HG02973 (cell line): Measurements from ENCODE around the gene MRTFA.
"Not testable (repeated sequence)": the region's sequence is repeated elsewhere in the genome, so short reads cannot be mapped to it uniquely, and the experiment has no call there.

Source experiments
- ATAC-seq: cut with Tn5 transposase; IDR thresholded peaks from one replicate; pipeline ENCODE4 v1.9.1; 2021; ENCODE audit warnings: moderate library complexity; ENCODE audit not compliant: unreplicated experiment

Gene MRTFA

DNA sequence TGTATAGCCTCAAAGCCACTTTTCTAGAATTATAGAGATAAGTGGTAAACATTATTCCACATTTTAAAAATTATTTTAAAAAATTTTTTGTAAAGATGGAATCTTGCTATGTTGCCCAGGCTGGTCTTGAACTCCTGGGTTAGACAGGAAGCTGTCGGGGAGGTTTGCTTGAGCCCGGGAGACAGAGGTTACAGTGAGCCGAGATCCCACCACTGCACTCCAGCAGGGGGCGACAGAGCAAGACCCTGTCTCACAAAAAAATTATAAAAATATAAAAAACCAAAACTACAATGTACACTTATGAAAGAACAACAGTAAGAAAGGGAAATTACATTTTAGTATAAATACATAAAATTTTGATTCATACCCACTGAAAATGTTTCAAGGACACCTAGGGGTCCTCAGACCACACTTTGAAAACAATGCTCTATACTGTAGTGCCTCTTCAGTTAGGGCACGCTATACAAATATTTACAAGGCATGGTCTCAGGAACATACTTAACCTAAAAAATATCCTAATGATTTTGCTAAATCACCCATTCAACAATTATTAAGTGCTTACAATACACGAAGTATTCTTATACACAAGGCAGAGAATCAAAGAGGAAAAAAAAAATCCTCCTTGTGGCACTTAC, 111.2 kb downstream of the MRTFA start:
- no peak for ATAC-seq

DNA sequence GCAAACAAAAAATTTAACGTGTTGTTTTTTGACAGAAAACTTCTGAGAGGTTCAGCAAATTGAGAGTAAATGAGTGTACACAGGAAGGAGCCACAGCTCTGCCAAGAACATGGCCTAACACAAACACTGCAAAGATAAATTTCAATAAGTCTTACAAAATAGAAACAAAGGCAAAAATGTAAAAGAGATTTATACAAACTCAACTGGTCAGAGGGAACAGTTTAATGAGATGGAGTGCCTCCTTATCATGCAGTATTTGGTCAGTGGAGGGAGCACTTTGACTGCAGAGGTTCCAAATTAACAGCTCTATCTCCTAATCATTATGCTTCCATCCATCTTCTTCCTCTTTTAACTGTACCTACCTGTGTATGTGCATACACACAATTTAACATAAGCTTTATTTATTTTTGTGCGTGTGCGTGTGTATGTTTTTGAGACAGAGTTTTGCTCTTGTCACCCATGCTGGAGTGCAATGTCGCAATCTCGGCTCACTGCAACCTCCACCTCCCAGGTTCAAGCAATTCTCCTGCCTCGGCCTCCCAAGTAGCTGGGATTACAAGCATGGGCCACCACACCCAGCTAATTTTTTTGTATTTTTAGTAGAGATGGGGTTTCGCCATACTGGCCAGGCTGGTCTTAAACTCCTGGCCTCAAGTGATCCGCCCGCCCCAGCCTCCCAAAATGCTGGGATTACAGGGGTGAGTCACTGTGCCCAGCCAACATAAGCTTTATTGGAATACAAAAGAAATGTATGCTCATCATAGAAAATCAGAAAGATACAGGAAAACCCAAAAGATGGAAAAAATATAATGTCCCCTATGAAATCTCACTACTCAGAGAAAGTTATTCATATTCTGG, 111.9 kb downstream of the MRTFA start:
- ATAC-seq, result no peak

DNA sequence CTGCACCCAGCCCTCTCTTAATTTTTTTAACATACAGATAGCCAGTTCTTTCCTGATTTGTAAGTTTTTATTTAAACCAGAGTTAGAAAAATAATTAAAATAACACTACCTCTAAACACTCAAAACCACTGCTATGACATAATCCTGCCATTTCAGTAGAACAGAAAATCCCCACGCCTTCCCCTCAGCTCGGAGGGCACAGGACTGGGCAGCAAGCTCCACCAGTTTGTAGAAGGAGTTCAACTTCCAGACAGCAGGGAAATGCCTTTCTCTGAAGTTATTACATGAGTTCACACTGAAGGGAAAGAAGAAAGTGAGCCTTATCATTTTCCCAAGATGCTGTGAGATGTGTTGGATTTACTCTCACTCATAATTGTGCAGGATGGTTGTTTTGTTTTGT, 114.4 kb downstream of the MRTFA start:
- ATAC-seq, result no peak

DNA sequence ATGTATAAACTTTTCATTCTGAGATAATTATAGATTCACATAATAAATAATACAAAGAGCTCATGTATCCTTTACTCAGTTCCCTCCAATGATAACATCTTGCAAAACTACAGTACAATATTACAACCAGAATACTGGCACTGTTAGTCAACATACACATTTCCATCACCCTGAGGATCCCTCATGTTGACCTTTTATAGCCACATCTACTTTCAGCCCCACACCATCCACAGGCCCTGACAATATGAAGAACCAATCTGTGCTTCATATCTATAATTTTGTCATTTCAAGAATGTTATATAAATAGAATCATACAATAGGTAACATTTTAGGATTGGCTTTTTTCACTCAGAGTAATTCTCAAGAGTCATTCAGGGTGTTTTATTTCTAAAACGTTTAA, 115.5 kb downstream of the MRTFA start:
- no peak for ATAC-seq

DNA sequence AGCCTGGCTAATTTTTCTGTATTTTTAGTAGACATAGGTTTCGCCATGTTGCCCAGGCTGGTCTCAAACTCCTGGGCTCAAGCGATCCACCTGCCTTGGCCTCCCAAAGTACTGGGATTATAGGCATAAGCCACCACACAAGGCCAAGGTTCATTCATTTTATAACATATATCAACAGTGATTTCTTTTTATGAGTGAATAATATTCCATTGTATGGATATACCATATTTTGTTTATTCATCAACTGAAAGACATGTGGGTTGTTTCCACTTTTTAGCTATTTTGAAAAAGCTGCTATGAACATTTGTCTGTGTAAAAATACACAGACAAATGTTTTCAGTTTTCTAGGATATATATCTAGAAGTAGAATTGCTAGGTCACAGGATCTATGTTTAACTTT, 116.0 kb downstream of the MRTFA start:
- ATAC-seq, result no peak

DNA sequence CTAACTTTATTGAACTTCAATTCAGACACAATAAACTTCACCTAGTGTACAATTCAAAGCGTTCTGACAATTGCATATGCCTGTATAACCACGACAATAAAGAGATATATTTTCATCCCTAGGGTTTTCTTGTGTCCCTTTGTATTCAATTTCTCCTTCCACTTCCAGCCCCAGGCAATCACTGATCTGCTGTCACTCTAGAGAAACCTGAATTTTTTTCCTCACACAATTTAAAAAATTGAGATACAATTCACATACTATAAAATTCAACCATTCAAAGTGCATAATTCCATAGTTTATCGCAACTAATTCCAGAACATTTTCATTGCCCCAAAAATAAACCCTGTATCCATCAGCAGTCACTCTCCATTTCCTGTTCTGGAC, 116.6 kb downstream of the MRTFA start:
- no peak for ATAC-seq

DNA sequence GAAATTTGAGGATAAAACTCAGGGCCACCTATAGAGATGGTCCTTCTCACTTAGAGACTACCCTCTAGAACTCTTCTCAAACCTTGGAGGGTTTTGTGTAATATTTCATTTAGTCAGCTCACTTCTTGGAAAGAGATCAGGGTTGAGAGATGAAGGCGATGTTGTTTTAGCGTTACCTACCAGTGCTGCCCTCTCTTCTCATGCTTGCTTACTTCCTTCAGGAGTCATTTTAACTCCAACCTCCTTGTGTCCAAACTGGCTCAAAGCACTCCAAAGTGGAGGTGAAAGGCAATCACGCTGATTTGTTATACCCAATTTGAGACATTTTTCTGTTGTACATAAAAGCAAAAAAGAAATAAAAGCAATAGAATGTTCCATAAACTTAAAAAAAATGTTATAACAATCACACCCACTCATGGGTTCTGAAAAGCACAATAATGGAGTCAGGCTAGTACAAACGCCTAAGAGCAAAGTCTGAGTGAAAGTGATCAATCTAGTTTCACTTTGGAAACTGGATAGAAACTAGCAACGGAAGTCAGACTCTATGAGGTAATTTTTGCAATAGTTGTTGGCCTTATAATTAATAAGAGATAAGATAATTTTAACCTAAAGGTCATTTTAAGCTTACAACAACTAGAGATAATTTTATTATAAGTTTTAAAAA, 117.1 kb downstream of the MRTFA start:
- ATAC-seq, result peak; percentile 60

DNA sequence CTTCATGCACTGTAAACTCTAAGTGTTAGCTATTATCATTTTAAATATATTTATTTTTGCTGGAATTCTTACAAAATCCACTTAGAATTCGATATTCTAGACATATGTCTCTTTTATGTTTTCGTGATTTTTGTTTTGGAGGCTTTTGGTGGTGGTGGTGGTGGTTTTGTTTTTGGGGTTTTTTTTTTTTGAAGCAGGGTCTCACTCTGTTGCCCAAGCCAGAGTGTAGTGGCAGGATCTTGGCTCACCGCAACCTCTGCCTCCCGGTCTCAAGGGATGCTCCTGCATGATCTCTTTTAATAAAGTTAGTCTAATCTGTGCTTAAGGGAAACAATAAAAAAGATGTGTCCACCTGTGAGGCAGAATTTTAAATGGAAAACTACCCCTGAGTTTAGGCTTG, 117.7 kb downstream of the MRTFA start:
- ATAC-seq, result no peak

DNA sequence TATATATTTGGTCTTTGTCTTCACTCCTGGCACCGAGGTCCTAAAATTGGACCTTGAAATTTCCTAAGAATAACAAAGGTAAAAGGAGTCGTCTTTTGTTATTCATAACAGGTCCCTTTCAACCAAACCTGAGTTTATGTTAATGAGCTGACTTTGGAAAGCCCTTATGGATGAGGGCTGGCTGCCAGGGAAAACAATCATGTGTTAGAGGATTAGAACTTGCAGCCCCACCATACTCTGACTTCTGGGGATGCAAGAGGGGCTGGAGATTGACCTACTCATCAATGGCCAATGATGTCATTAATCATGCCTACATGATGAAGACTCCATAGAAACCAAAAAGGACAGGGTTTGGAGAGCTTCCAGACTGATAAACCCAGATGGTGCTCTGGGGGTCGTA, 118.9 kb downstream of the MRTFA start:
- no peak for ATAC-seq

DNA sequence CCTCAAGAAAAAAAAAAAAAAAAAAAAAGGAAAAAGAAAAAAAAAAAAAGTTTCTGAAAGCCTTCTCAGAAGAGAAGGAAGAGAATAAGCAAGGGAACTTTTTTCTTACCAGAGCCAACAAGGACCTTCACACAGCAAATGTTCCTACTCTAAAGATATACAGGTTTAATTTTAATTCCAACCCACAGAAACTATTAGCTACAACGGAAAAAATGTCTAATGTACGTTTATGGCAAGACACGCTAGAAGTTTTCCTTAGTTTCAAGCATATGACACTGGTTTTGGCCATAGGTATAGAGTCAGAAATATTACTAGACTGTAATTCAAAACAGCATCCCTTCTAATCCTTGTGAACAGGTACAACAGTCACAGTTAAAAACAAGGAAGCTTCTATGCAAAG, 120.1 kb downstream of the MRTFA start:
- no peak for ATAC-seq

DNA sequence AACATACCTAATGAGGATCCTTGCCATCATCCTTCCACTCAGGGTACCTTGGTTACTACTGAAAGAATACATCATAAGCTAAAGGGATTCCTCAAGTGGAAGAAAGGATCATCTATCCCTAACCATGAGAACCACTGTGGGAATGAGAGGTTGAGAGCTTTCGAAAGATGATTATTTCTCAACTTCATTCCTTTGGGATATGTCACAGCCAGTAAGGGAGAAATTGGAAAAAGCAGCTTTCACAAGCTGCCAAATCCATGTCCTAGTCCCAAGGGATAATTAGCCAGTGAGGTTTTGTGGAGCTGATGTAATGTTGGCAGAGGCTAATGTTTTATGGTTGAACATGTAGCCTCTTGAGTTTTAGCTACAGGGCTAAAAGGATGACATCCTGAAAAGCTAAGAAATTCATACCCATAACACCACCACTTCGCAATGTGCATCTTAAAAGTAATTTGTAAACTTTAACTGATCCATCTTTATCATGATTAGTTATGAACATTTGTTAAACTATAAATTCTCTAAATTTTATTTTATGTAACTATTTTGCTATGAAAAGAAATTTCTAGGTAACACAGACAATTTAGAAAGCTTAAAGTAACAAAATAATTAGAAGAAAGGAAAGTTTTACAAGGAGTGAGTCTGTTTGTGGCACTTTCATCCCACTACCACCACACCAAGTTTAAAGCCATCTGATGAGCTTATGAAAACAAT, 123.9 kb downstream of the MRTFA start:
- ATAC-seq, result no peak

DNA sequence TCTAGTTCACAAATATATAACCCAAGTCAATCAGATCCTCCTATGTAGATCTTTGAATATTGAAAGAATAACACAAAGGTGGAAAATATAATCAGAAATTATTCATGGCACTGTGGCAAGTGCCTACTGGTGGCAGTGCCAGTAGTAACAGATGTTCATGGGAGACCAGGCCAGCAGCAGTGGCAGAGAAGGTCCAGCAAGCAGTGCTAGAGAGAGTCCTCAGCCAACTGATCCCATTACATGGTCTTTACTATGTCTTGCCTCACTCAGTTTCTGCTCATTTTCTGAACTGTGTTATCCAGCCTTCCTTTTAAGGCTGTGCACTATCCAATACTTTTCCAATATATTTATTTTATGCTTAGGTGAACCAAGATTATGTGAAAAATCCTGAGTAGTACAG, 124.9 kb downstream of the MRTFA start:
- ATAC-seq, result no peak

DNA sequence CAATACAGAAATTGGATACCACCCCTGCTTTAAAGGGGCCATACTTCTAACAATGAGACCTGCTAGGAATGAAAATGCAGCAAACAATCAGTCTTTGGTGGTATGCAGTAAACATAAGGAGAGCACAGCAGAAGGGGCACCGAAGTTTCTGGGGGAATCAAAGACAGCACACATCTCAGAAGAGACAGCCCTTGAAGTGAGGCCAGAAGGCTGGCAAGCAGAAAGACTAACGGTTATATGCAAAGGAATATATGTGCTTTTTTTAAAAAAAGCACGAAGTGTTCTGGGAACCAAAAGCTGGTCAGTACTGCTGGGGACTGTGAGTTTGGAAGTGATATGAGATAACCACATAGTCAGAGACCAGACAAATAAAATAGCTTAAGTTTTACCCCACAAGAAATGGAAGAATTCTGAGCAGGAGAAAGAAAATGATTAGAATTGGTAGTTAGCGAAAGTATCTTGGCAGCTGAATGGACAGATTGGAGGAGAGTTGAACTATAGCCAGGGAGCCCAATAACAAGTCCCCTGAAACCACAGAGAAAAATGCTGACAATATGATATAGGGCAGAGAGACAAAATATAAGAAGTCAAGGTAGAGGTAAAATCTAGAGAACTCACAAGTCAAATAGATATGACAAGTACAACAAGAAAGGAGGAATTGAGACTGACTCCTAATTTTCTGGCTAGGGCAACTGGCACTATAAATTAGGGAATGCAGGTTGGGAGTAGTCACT, 125.7 kb downstream of the MRTFA start:
- ATAC-seq, result no peak

DNA sequence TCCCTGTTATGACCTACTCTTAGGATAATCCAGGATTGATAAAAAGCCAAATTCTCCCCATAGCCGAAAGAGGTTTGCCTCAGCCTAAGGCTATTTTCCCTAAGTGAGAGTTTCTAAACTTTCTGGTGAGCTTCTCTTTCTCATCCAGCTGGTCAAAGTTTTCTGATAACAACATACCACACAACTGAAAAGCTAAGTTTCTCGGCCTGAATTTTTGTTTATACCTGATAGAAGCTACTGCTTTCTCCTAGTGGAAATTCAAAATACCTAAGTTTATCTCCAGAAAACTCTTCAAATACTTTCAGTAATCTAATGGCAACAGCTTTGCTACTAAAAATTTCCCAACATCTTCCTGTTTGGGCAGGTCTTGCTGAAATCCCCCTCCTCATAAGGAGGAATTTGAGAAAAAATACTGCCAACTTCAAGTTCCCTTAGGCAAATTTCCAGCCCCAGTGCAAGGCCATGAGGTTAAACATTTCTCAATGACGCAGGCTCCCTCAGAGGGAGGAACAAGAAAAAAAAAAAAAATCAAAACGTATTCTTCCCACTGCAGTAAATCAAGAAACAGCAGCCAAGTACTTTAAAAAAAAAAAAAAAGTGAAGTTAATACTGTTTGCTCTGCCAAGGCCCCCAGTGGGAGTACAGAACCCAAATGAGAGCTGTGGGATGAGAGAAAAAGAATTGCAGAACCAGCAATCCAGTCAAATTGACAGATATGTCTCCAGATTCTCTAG, 127.0 kb downstream of the MRTFA start:
- ATAC-seq, result no peak

DNA sequence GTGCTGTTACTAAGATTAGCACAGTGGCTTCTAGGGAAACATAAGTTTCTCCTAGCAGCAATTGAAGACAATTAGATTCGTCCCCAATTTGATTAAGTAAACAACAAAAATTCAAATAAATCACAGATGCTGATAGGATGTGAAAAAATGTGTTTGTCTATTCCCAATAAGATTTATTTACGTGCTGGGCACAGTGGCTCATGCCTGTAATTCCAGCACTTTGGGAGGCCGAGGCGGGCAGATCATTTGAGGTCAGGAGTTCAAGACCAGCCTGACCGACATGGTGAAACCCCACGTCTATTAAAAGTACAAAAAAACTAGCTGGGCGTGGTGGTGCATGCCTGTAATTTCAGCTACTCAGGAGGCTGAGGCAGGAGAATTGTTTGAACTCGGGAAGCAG, 128.5 kb downstream of the MRTFA start:
- not testable (repeated sequence) for ATAC-seq

DNA sequence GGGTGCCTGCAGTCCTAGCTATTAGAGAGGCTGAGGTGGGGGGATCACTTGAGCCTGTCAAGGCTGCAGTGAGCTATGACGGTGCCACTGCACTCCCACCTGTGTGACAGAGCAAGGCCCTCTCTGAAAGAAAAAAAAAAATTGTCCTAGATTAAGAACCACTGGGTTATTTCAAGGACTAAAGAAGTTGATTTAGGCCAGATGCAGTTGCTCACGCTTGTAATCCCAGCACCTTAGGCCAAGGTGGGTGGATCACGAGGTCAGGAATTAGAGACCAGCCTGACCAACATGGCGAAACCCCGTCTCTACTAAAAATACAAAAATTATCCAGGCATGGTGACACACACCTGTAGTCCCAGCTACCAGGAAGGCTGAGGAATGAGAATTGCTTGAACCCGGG, 129.0 kb downstream of the MRTFA start:
- ATAC-seq, result no peak

DNA sequence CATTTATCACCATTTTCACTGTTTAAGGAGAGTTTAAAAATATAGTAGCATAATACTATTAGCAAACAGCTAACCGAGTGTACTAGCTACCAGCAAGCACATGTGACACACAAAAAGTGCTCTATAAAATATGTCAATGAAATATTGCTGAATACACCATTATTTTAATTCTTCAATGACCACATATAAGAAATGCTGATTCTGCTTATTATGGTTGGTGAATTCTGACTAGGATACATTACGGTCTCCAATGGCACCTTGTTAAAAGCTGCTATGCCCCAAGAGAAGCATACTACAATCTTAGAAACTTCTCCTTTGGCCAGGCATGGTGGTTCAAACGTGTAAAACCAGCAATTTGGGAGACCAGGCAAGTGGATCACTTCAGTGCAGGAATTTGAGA, 129.8 kb downstream of the MRTFA start:
- ATAC-seq, result no peak

DNA sequence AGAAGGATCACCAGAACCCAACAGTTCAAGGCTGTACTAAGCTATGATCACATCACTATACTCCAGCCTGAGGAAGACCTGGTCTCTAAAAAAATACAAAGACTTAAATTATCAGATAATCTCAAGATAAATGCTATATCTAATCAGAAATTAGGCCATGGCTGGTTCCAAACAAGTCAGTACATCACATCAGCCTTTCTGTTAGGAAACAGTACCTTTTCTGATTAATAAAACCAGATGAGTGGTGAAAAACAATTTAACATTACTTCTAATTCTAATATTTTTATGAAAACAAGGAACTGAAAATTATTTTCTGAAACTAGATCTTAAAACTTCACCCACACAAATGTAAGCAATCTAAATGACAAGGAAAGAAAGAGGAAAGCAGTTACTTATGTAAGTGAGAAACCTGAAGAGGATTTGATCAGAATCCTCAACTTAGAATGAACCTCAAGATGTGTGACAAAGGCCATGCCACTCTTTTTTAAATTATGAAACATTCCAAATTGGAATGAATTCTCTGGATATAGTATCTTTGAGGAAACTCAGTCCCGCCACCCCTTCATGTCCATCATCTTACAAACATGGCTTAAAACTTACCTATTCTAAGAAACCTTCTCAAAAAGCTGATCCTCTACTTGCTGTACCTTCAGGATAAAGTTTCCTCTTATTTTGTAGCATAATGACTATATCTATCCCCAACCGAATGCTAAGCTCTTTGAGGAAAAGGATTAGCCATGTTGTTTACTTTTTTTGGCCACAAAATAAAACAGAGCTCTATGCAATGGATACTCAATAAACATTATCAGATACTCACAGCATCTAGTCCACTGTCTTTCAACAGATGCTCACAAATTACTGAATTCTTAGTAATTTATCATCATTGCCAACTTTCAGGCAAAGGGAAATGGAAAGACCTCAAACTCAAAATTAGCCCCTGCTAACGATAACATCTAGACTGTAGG, 132.0 kb downstream of the MRTFA start:
- ATAC-seq, result no peak

DNA sequence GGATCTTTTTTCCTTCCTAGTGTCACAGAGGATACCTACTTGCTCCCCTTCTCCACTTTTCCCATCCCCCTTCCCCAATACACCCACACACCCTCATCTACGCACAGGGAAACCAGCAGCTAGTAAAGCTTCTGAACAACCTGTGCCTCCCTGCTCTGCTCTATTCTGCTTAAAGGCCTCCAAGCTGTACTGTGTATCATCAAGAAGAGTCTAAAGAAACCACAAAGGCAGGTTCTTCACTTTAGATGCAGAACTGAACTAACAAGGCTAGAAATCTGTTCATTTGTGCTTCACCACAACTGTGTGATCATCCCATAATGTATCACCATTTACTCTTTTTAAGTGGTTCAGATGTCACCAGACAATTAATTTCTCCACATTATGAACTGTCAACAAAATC, 133.6 kb downstream of the MRTFA start:
- ATAC-seq, result no peak
